Right lung (tissue), 10 donors: ENCODE measurements around the gene KCNN1. TPM values are rescaled to one million over a fixed set of nuclear protein-coding genes. Genes with fewer than 3 reads are reported as not detected.
"Not testable (repeated sequence)": the region's sequence is repeated elsewhere in the genome, so short reads cannot be mapped to it uniquely, and the experiment has no call there.

Experiments
- DNase-seq, 2 donors: peaks; one replicate each; pipeline ENCODE4 v3.0.0-alpha.2; 2013
- long read RNA-seq, 8 donors: transcript quantifications; one replicate each; lab custom pipeline, GENCODE V29; 2026
- polyA plus RNA-seq, 5 donors: library from polyadenylated mRNA; unstranded; fragments of 120-200 nt; gene quantifications; one replicate each; pipeline versions ENCODE4 v1.2.1 to v1.2.3, GENCODE V29; 2013; ENCODE audit warnings: inconsistent platforms in 1 of 5, low replicate concordance in 1 of 5; ENCODE audit not compliant: insufficient read length in 5 of 5, insufficient read depth in 1 of 5

KCNN1 gene
- polyA plus RNA-seq = 1 to 10 TPM; 1.5 to 2.7 (median 1.8) TPM
- long read RNA-seq, donor 1 = 0 reads
- long read RNA-seq, donor 2 = 0 reads
- long read RNA-seq, donor 3 = 0 reads
- long read RNA-seq, donor 4 = 0 reads
- long read RNA-seq, donor 5 = 0 reads
- long read RNA-seq, donor 6 = 0 reads
- long read RNA-seq, donor 7 = 0 reads
- long read RNA-seq, donor 8 = 0 reads

- no peak for DNase-seq
These were observed at the start of gene KCNN1 for GRCh38 chr19:17966550-17967256. TSS of gene KCNN1 (plus strand) at chr19:17967107. CDS start at chr19:17973889, 6,782 bp downstream.

GRCh38 chr19:17918151-17918550 is 48.8 kb upstream of the KCNN1 start:
- not testable (repeated sequence) for DNase-seq

GRCh38 chr19:17919122-17919521 is 47.8 kb upstream of the KCNN1 start:
- DNase-seq = not testable (repeated sequence)

GRCh38 chr19:17920527-17920926 is 46.4 kb upstream of the KCNN1 start:
- DNase-seq = no peak

- DNase-seq = no peak
These were observed 44.8 kb upstream of the KCNN1 start for GRCh38 chr19:17922138-17922537.

GRCh38 chr19:17926044-17926443 is 40.9 kb upstream of the KCNN1 start:
- DNase-seq = no peak

GRCh38 chr19:17929056-17929455 is 37.9 kb upstream of the KCNN1 start:
- no peak for DNase-seq

GRCh38 chr19:17931532-17932191 is 35.2 kb upstream of the KCNN1 start:
- DNase-seq = no peak

GRCh38 chr19:17932485-17933338 is 34.2 kb upstream of the KCNN1 start, which contains the start of gene CCDC124:
TSS of gene CCDC124 (plus strand) at chr19:17933015. CDS start at chr19:17936421, 3,406 bp downstream.
- peak; percentile 92 to 93 for DNase-seq

- DNase-seq = no peak
These were observed 33.3 kb upstream of the KCNN1 start for GRCh38 chr19:17933414-17934129.

- no peak for DNase-seq
These were observed 30.5 kb upstream of the KCNN1 start for GRCh38 chr19:17936379-17936778.

- no peak for DNase-seq
These were observed 29.5 kb upstream of the KCNN1 start for GRCh38 chr19:17937371-17937900.

GRCh38 chr19:17938092-17938845 is 28.6 kb upstream of the KCNN1 start:
- DNase-seq = no peak

GRCh38 chr19:17942181-17942580 is 24.7 kb upstream of the KCNN1 start:
- no peak for DNase-seq

GRCh38 chr19:17942582-17943273 is 24.2 kb upstream of the KCNN1 start:
- no peak for DNase-seq

- DNase-seq = no peak
These were observed 23.4 kb upstream of the KCNN1 start for GRCh38 chr19:17943274-17944221.

- no peak for DNase-seq
These were observed 22.6 kb upstream of the KCNN1 start for GRCh38 chr19:17944301-17944700.
